Ovary (tissue), 3 donors: ENCODE measurements around the gene PDZRN3.

Experiments
- CTCF ChIP-seq, 3 donors: fragments of 450-650 bp in 2 of 3; fragments of 200-600 bp in 1 of 3; IDR thresholded peaks; one replicate each; pipeline versions ENCODE4 v1.5.1 to v1.8.0; 2016 to 2022; ENCODE audit warnings: antibody characterized with exemption in 3 of 3, mild to moderate bottlenecking in 1 of 3
- EP300 ChIP-seq: sonication (generic); formaldehyde crosslinking; IDR thresholded peaks from one replicate; pipeline ENCODE4 v1.6.1; 2017; ENCODE audit warnings: antibody characterized with exemption
- POLR2A ChIP-seq: fragments of 450-650 bp; IDR thresholded peaks from one replicate; pipeline ENCODE4 v1.6.1; 2017; ENCODE audit warnings: antibody characterized with exemption, mild to moderate bottlenecking, moderate library complexity
- donor health status: DM: no; HTN: no; CAD: no.

GRCh38 chr3:73408634-73409033 lies 216.1 kb downstream of the PDZRN3 start:
- TF ChIP-seq POLR2A (no peak), CTCF (IDR thresholded peaks at IDR 0.05) (no peak), EP300 (no peak)
